Measurements from ENCODE around the gene SECISBP2. TPM values are rescaled to one million over a fixed set of nuclear protein-coding genes. Genes with fewer than 3 reads are reported as not detected.
A peak's percentile ranks its signal among the peaks of the same experiment; 100 is the strongest.

Gene SECISBP2
- total and polyA plus RNA-seq, 2 of the 13 experiments (the other 11 are each of a cell fraction or from before 2014, with no cell fraction given) = 32.4 to 38.0 TPM

DNA sequence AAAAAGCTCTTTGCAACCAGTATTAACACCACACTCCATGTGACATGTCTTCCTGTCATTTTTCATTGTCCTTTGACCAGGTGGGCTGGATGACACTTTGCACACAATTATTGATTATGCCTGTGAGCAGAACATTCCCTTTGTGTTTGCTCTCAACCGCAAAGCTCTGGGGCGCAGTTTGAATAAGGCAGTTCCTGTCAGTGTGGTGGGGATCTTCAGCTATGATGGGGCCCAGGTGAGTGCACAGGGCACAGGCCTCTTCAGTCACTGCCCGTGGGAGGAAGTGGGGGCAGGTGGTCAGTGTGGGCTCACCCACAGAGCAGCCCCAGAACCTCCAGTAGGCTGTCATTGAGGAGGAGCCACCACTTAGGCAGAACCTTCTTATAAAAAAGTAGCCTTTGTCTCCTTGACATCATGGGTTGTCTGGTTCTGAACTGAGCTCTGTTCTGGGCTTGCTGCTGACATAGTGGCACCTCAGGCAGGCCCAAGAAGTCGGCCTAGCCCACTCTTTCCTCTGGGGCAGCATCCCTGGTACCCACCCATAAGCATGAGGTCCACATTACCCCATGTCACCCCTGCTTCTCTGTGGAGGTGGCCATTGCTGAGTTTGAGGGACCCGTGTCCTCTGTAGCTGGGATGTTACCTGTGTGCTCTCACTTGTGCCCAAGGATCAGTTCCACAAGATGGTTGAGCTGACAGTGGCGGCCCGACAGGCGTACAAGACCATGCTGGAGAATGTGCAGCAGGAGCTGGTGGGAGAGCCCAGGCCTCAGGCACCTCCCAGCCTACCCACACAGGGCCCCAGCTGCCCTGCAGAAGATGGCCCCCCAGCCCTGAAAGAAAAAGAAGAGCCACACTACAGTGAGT lies 39.3 kb downstream of the SECISBP2 start (continued):
- TF ChIP-seq SRF (IDR thresholded peaks at IDR 0.05; ENCODE audit: low read depth, low read length) (peak; percentile 67; the same call in 1 of the 2 replicates), MTA1 (CRISPR knock-in tag; IDR thresholded peaks at IDR 0.05; ENCODE audit: borderline replicate concordance) (peak; percentile 92), ZFY (CRISPR knock-in tag; IDR thresholded peaks at IDR 0.05) (peak; percentile 46; the same call in 1 of the 2 replicates)
- TF ChIP-seq, protein P1, sequence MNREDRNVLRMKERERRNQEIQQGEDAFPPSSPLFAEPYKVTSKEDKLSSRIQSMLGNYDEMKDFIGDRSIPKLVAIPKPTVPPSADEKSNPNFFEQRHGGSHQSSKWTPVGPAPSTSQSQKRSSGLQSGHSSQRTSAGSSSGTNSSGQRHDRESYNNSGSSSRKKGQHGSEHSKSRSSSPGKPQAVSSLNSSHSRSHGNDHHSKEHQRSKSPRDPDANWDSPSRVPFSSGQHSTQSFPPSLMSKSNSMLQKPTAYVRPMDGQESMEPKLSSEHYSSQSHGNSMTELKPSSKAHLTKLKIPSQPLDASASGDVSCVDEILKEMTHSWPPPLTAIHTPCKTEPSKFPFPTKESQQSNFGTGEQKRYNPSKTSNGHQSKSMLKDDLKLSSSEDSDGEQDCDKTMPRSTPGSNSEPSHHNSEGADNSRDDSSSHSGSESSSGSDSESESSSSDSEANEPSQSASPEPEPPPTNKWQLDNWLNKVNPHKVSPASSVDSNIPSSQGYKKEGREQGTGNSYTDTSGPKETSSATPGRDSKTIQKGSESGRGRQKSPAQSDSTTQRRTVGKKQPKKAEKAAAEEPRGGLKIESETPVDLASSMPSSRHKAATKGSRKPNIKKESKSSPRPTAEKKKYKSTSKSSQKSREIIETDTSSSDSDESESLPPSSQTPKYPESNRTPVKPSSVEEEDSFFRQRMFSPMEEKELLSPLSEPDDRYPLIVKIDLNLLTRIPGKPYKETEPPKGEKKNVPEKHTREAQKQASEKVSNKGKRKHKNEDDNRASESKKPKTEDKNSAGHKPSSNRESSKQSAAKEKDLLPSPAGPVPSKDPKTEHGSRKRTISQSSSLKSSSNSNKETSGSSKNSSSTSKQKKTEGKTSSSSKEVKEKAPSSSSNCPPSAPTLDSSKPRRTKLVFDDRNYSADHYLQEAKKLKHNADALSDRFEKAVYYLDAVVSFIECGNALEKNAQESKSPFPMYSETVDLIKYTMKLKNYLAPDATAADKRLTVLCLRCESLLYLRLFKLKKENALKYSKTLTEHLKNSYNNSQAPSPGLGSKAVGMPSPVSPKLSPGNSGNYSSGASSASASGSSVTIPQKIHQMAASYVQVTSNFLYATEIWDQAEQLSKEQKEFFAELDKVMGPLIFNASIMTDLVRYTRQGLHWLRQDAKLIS (CRISPR knock-in tag; IDR thresholded peaks at IDR 0.05) = peak; percentile 66; the same call in 1 of the 2 replicates
- TF ChIP-seq, protein P2, sequence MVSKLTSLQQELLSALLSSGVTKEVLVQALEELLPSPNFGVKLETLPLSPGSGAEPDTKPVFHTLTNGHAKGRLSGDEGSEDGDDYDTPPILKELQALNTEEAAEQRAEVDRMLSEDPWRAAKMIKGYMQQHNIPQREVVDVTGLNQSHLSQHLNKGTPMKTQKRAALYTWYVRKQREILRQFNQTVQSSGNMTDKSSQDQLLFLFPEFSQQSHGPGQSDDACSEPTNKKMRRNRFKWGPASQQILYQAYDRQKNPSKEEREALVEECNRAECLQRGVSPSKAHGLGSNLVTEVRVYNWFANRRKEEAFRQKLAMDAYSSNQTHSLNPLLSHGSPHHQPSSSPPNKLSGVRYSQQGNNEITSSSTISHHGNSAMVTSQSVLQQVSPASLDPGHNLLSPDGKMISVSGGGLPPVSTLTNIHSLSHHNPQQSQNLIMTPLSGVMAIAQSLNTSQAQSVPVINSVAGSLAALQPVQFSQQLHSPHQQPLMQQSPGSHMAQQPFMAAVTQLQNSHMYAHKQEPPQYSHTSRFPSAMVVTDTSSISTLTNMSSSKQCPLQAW (CRISPR knock-in tag; IDR thresholded peaks at IDR 0.05) = peak; percentile 84; the same call in 1 of the 2 replicates
